K562 (cell line): ENCODE measurements around the gene SNX10. TPM values are rescaled to one million over a fixed set of nuclear protein-coding genes. Genes with fewer than 3 reads are reported as not detected.

Source experiments
- AFF4 ChIP-seq: sonication (generic); formaldehyde crosslinking; IDR thresholded peaks from 2 replicates; pipeline ENCODE4 v1.8.0; 2023; ENCODE audit warnings: mild to moderate bottlenecking, missing genetic modification reagents
- ETV6 ChIP-seq, 3 experiments: fragments of 150-350 bp in 1 of 3; sonication (generic) in 1 of 3; formaldehyde crosslinking in 1 of 3; IDR thresholded peaks; 2 replicates each; pipeline versions ENCODE4 v1.6.1 to v1.8.0; 2014 to 2022; ENCODE audit warnings: borderline replicate concordance in 2 of 3, low read depth in 2 of 3, antibody characterized with exemption in 1 of 3, low read length in 1 of 3, mild to moderate bottlenecking in 1 of 3, missing genetic modification reagents in 1 of 3
- FOXJ3 ChIP-seq: sonication (generic); formaldehyde crosslinking; IDR thresholded peaks from 2 replicates; pipeline ENCODE4 v1.4.0; 2020; ENCODE audit warnings: mild to moderate bottlenecking, missing genetic modification reagents
- IFI16 ChIP-seq: fragments of 250-450 bp; sonication (Bioruptor Pico); IDR thresholded peaks from 2 replicates; pipeline ENCODE4 v2.1.2; 2022; ENCODE audit warnings: mild to moderate bottlenecking, inconsistent platforms
- ILK ChIP-seq: fragments of 450-650 bp; IDR thresholded peaks from 2 replicates; pipeline ENCODE4 v1.6.1; 2016; ENCODE audit warnings: missing genetic modification characterization, low read depth, mild to moderate bottlenecking, missing compliant biosample characterization, moderate library complexity, borderline replicate concordance
- IRF1 ChIP-seq: sonication (generic); formaldehyde crosslinking; IDR thresholded peaks from 2 replicates; pipeline ENCODE4 v1.8.0; 2022; ENCODE audit warnings: missing genetic modification reagents, mild to moderate bottlenecking, borderline replicate concordance
- RBM34 ChIP-seq: fragments of 200-400 bp; formaldehyde crosslinking; IDR thresholded peaks from 2 replicates; pipeline ENCODE4 v1.6.1; 2018; ENCODE audit warnings: low read length, borderline replicate concordance; ENCODE audit not compliant: insufficient read depth
- SAP30 ChIP-seq: fragments of 200-600 bp; sonication (generic); IDR thresholded peaks from 2 replicates; pipeline ENCODE4 v1.6.1; 2012; ENCODE audit warnings: borderline replicate concordance, low read depth, mild to moderate bottlenecking, moderate library complexity, low read length, control low read depth, inconsistent platforms; ENCODE audit not compliant: insufficient read depth, poor library complexity, severe bottlenecking
- SRF ChIP-seq, 2 experiments: fragments of 250-450, 450-650 bp in 1 of 2; sonication (Bioruptor Pico) in 1 of 2; sonication (generic) in 1 of 2; formaldehyde crosslinking; IDR thresholded peaks; 2 replicates each; pipeline versions ENCODE4 v1.5.0 to v1.5.1; 2020 to 2022; ENCODE audit warnings: mild to moderate bottlenecking in 1 of 2, missing genetic modification reagents in 1 of 2
- TCF7L2 ChIP-seq: fragments of 150-350 bp; IDR thresholded peaks from 2 replicates; pipeline ENCODE4 v1.6.1; 2016; ENCODE audit warnings: low read depth, mild to moderate bottlenecking, low read length, moderate library complexity
- TFE3 ChIP-seq: fragments of 450-650 bp; formaldehyde crosslinking; IDR thresholded peaks from 2 replicates; pipeline ENCODE4 v1.4.0; 2020; ENCODE audit warnings: mild to moderate bottlenecking, mixed read lengths
- ZBTB34 ChIP-seq: fragments of 250-450 bp; sonication (Bioruptor Pico); IDR thresholded peaks from 2 replicates; pipeline ENCODE4 v1.8.0; 2021; ENCODE audit warnings: mild to moderate bottlenecking, moderate library complexity
- ZKSCAN1 ChIP-seq: fragments of 150-350 bp; IDR thresholded peaks from 2 replicates; pipeline ENCODE4 v1.6.1; 2016; ENCODE audit warnings: low read depth, low read length
- ZNF212 ChIP-seq: fragments of 450-650 bp; formaldehyde crosslinking; IDR thresholded peaks from 2 replicates; pipeline ENCODE4 v1.4.0; 2020; ENCODE audit warnings: mild to moderate bottlenecking
- ZNF217 ChIP-seq: sonication (generic); formaldehyde crosslinking; IDR thresholded peaks from 2 replicates; pipeline ENCODE4 v1.8.0; 2022; ENCODE audit warnings: mild to moderate bottlenecking, missing genetic modification reagents
- ZNF584 ChIP-seq: fragments of 200-800 bp; sonication (Bioruptor generic); IDR thresholded peaks from 2 replicates; pipeline ENCODE4 v1.6.1; 2016; ENCODE audit warnings: low read depth, mild to moderate bottlenecking, missing genetic modification characterization, missing compliant biosample characterization
- ZNF589 ChIP-seq: fragments of 200-800 bp; sonication (Bioruptor generic); IDR thresholded peaks from 2 replicates; pipeline ENCODE4 v1.6.1; 2016; ENCODE audit warnings: low read depth, missing genetic modification characterization, missing compliant biosample characterization
- polyA plus RNA-seq, 8 experiments: library from polyadenylated mRNA; depleted of rRNA in 4 of 8; stranded (reverse) in 5 of 8; unstranded in 3 of 8; fragments of >200 nt; fragmentation: Nextera tagmentation in 2 of 8; fragmentation: Illumina TruSeq in 1 of 8; extraction: Ambion mirVana in 2 of 8; extraction: Trizol in 1 of 8; gene quantifications; 2 replicates each; pipeline versions ENCODE4 v1.2.1 to v1.2.3, GENCODE V29; 2011 to 2014; ENCODE audit warnings: inconsistent platforms in 1 of 8, missing spikeins in 1 of 8
- total RNA-seq, 7 experiments: library from RNA; depleted of rRNA in 6 of 7; stranded (reverse); fragments of >200 nt in 6 of 7; fragmentation: Illumina TruSeq in 2 of 7; extraction: Trizol in 2 of 7; gene quantifications; 2 replicates each; pipeline versions ENCODE4 v1.2.1 to v1.2.3, GENCODE V29; 2011 to 2021; ENCODE audit warnings: low replicate concordance in 1 of 7

SNX10 gene
- total and polyA plus RNA-seq, 9 of the 15 experiments (the other 6 are each of a cell fraction or from before 2014, with no cell fraction given): 6.9 to 16.5 (median 11.5) TPM

GRCh38 chr7:26398756-26399509 is 107.3 kb downstream of the SNX10 start (continued):
- TF ChIP-seq ZBTB34 (no peak), ZKSCAN1 (no peak), SRF (CRISPR knock-in tag; IDR thresholded peaks at IDR 0.05) (no peak), ZNF584 (CRISPR knock-in tag) (no peak), FOXJ3 (CRISPR knock-in tag) (no peak), TFE3 (CRISPR knock-in tag) (no peak), SAP30 (peak; percentile 1), ZNF217 (CRISPR knock-in tag) (no peak), ILK (tag) (no peak), TCF7L2 (no peak), IRF1 (CRISPR knock-in tag) (0 out of 2 replicates have a peak, but pooled peaks have one; percentile 53), ZNF212 (CRISPR knock-in tag) (no peak), IFI16 (CRISPR knock-in tag) (no peak), ZNF589 (CRISPR knock-in tag) (0 out of 2 replicates have a peak, but pooled peaks have one; percentile 30), AFF4 (CRISPR knock-in tag) (0 out of 2 replicates have a peak, but pooled peaks have one; percentile 21), RBM34 (no peak), ETV6 (IDR thresholded peaks at IDR 0.05; ENCODE audit: borderline replicate concordance in 1 of 2, low read depth in 2 of 2, low read length in 1 of 2) (no peak), ETV6 (CRISPR knock-in tag; IDR thresholded peaks at IDR 0.05; ENCODE audit: borderline replicate concordance) (no peak)
